IMR-90 (cell line): ENCODE measurements around the gene PBX4. TPM values are rescaled to one million over a fixed set of nuclear protein-coding genes. Genes with fewer than 3 reads are reported as not detected.

Experiments used
- ATAC-seq: fragments of 200-7000 bp; cut with Tn5 transposase; 2 replicates; pipeline ENCODE4 v1.9.1; 2020; ENCODE audit warnings: low read depth, mild to moderate bottlenecking, moderate library complexity
- BruUV-seq: library from RNA; stranded (reverse); fragments of 400-500 nt; replicated peaks from 2 replicates; lab custom pipeline; 2021; lab: Mats Ljungman, UMichigan
- CTCF ChIA-PET: fragments of 300-600 bp; formaldehyde crosslinking; extraction: SDS; loops from one replicate; lab custom pipeline; 2021; ENCODE audit warnings: antibody characterized with exemption; lab: Yijun Ruan, JAX
- POLR2A ChIA-PET: fragments of 300-600 bp; sonication (Branson Sonifier 250); formaldehyde crosslinking; loops from one replicate; lab custom pipeline; 2022; ENCODE audit warnings: antibody characterized with exemption; ENCODE audit not compliant: unreplicated experiment; lab: Charles Lee
- DNase-seq: peaks from one replicate; pipeline ENCODE4 v3.0.0; 2013
- H2AFZ ChIP-seq: replicated peaks from 2 replicates; pipeline ENCODE3; 2013; ENCODE audit warnings: low read length, mild to moderate bottlenecking; ENCODE audit not compliant: poor library complexity
- H2AK5ac ChIP-seq: 2 replicates; pipeline ENCODE4 v1.6.1; 2013; ENCODE audit warnings: low read depth, low read length, inconsistent platforms
- H2AK9ac ChIP-seq: replicated peaks from 2 replicates; pipeline ENCODE3; 2013; ENCODE audit warnings: mild to moderate bottlenecking, low read depth, low read length, moderate library complexity; ENCODE audit not compliant: poor library complexity
- H2BK120ac ChIP-seq: 2 replicates; pipeline ENCODE4 v1.6.1; 2013; ENCODE audit warnings: low read depth, low read length, inconsistent platforms
- H2BK15ac ChIP-seq: 3 replicates; pipeline ENCODE4 v1.6.1; 2013; ENCODE audit warnings: low read depth, low read length, inconsistent platforms
- H2BK20ac ChIP-seq: 2 replicates; pipeline ENCODE4 v1.6.1; 2013; ENCODE audit warnings: low read depth, mild to moderate bottlenecking, inconsistent platforms, low read length, moderate library complexity
- H2BK5ac ChIP-seq: 2 replicates; pipeline ENCODE4 v1.6.1; 2013; ENCODE audit warnings: mild to moderate bottlenecking, low read depth, low read length, inconsistent platforms; ENCODE audit not compliant: poor library complexity, severe bottlenecking
- H3K14ac ChIP-seq: replicated peaks from 2 replicates; pipeline ENCODE4 v1.6.1; 2013; ENCODE audit warnings: low read depth, low read length, inconsistent platforms
- H3K18ac ChIP-seq: 2 replicates; pipeline ENCODE4 v1.6.1; 2013; ENCODE audit warnings: low read depth, low read length, control low read depth
- H3K23ac ChIP-seq: 2 replicates; pipeline ENCODE4 v1.6.1; 2013; ENCODE audit warnings: low read depth, low read length, inconsistent platforms
- H3K27ac ChIP-seq: 2 replicates; pipeline ENCODE4 v1.5.1; 2013; ENCODE audit warnings: mild to moderate bottlenecking, control low read depth, low read length; ENCODE audit not compliant: insufficient read depth
- H3K27me3 ChIP-seq: 2 replicates; pipeline ENCODE4 v1.6.1; 2013; ENCODE audit warnings: low read length; ENCODE audit not compliant: control insufficient read depth, insufficient read depth
- H3K36me3 ChIP-seq: 2 replicates; pipeline ENCODE4 v1.6.1; 2013; ENCODE audit warnings: low read length, mixed read lengths; ENCODE audit not compliant: control insufficient read depth, insufficient read depth
- H3K4ac ChIP-seq: 2 replicates; pipeline ENCODE4 v1.6.1; 2013; ENCODE audit warnings: low read depth, low read length, inconsistent platforms
- H3K4me1 ChIP-seq: 2 replicates; pipeline ENCODE4 v1.6.1; 2013; ENCODE audit warnings: low read length, mixed read lengths; ENCODE audit not compliant: control insufficient read depth, insufficient read depth
- H3K4me2 ChIP-seq: 2 replicates; pipeline ENCODE4 v1.6.1; 2013; ENCODE audit warnings: low read depth, mild to moderate bottlenecking, control low read depth, low read length, moderate library complexity
- H3K4me3 ChIP-seq: 2 replicates; pipeline ENCODE4 v1.5.1; 2013; ENCODE audit warnings: low read depth, mild to moderate bottlenecking, control low read depth, low read length, moderate library complexity; ENCODE audit not compliant: insufficient read depth
- H3K56ac ChIP-seq: 2 replicates; pipeline ENCODE4 v1.6.1; 2013; ENCODE audit warnings: low read length, inconsistent platforms; ENCODE audit not compliant: insufficient read depth; ENCODE audit errors: extremely low read depth
- H3K79me1 ChIP-seq, 2 experiments: 2 replicates each; pipeline ENCODE4 v1.6.1; 2013; ENCODE audit warnings: low read length in 2 of 2, inconsistent platforms in 1 of 2, low read depth in 1 of 2
- H3K9ac ChIP-seq: 2 replicates; pipeline ENCODE4 v1.6.1; 2013; ENCODE audit warnings: low read depth, low read length, control low read depth
- H3K9me1 ChIP-seq: 2 replicates; pipeline ENCODE4 v1.6.1; 2013; ENCODE audit warnings: low read length, inconsistent platforms; ENCODE audit not compliant: insufficient read depth
- H3K9me3 ChIP-seq: 2 replicates; pipeline ENCODE4 v1.6.1; 2013; ENCODE audit warnings: low read length; ENCODE audit not compliant: control insufficient read depth, insufficient read depth
- H4K20me1 ChIP-seq: 2 replicates; pipeline ENCODE4 v1.6.1; 2013; ENCODE audit warnings: low read length, inconsistent platforms; ENCODE audit not compliant: insufficient read depth
- H4K5ac ChIP-seq: 2 replicates; pipeline ENCODE4 v1.6.1; 2013; ENCODE audit warnings: mild to moderate bottlenecking, low read depth, low read length, control low read depth
- H4K8ac ChIP-seq, 2 experiments: 2 replicates each; pipeline ENCODE4 v1.6.1; 2013; ENCODE audit warnings: low read depth in 2 of 2, low read length in 2 of 2, control low read depth in 1 of 2, inconsistent platforms in 1 of 2
- H4K91ac ChIP-seq: 2 replicates; pipeline ENCODE4 v1.6.1; 2013; ENCODE audit warnings: low read depth, low read length, inconsistent platforms; ENCODE audit not compliant: insufficient read depth
- BHLHE40 ChIP-seq: fragments of 150-350 bp; IDR thresholded peaks from 2 replicates; pipeline ENCODE4 v1.6.1; 2016; ENCODE audit warnings: mild to moderate bottlenecking, low read depth, low read length
- CEBPB ChIP-seq: IDR thresholded peaks from 2 replicates; pipeline ENCODE4 v1.6.1; 2012; ENCODE audit warnings: low read depth, low read length, improper control_type of control experiment
- FOS ChIP-seq: fragments of 150-350 bp; IDR thresholded peaks from 2 replicates; pipeline ENCODE4 v1.6.1; 2016; ENCODE audit warnings: low read depth, low read length
- WGBS, 2 experiments: methylation state at CpG; one replicate each; pipeline versions ENCODE4 v1.1.5 to v1.1.7; 2013; ENCODE audit warnings: missing lambda C conversion rate in 2 of 2; ENCODE audit not compliant: insufficient read length in 1 of 2; ENCODE audit errors: extremely low coverage in 2 of 2; 5-methylcytosine and 5-hydroxymethylcytosine counted together
- dilution Hi-C: fragments of 300-500 bp; cut with HindIII; formaldehyde crosslinking; loops from one replicate; pipeline ENCODE4 v1.14.3; 2018; ENCODE audit warnings: low sequenced_read_pairs; ENCODE audit not compliant: unreplicated experiment
- in situ Hi-C: fragments of 300-500 bp; cut with MboI; formaldehyde crosslinking; loops from 3 replicates; pipeline ENCODE4 v1.14.3; 2019; ENCODE audit warnings: low sequenced_read_pairs, inconsistent platforms, mixed read lengths
- intact Hi-C: fragments of 100-400 bp; cut with micrococcal nuclease; formaldehyde crosslinking; loops from 2 replicates; pipeline ENCODE4 v1.10.0; 2022
- polyA plus RNA-seq, 3 experiments: library from polyadenylated mRNA; depleted of rRNA; stranded (reverse); fragments of >200 nt; gene quantifications; 2 replicates each; pipeline ENCODE4 v1.2.3, GENCODE V29; 2012; ENCODE audit warnings: low replicate concordance in 1 of 3
- total RNA-seq: library from RNA; depleted of rRNA; stranded (reverse); fragments of >200 nt; gene quantifications from 2 replicates; pipeline ENCODE4 v1.2.3, GENCODE V29; 2012

The PBX4 gene
- total and polyA plus RNA-seq, 2 of the 4 experiments (the other 2 are of a cell fraction) = 0.90 to 2.9 TPM

GRCh38 chr19:19615086-19615485 is 3.4 kb downstream of the PBX4 start:
- no peak overlapping the region for H4K8ac ChIP-seq

More at GRCh38 chr19:19615086-19615485, 3.4 kb downstream of the PBX4 start:
- Histone ChIP-seq H2BK120ac (no peak overlapping the region), H3K23ac (no peak overlapping the region), H3K56ac (no peak overlapping the region), H3K36me3 (no peaks in the 10 kb centered on the region), H2AK5ac (no peak overlapping the region), H2AFZ (no peak overlapping the region), H3K18ac (no peak overlapping the region), H3K14ac (no peak overlapping the region), H3K9me1 (peaks cover 10% of the 10 kb centered on the region; the same call in 1 of the 2 replicates), H4K20me1 (no peaks in the 10 kb centered on the region), H4K91ac (no peak overlapping the region), H3K4me1 (peaks cover 8% of the 10 kb centered on the region), H2BK20ac (no peak overlapping the region), H3K27me3 (no peaks in the 10 kb centered on the region), H3K79me1 (peaks cover 11 to 15% of the 10 kb centered on the region in 2 experiments; a peak in 3 of 4 replicates), H2BK15ac (no peak overlapping the region), H3K4me3 (no peak overlapping the region), H2AK9ac (no peak overlapping the region), H3K9ac (no peak overlapping the region), H3K9me3 (no peaks in the 10 kb centered on the region), H4K5ac (no peak overlapping the region), H2BK5ac (no peak overlapping the region), H3K27ac (no peak overlapping the region), H3K4ac (no peak overlapping the region), H3K4me2 (no peak overlapping the region)
- DNase-seq (peak; percentile 46), ATAC-seq (no peak)
- no peak for TF ChIP-seq BHLHE40
- TF ChIP-seq FOS = 0 out of 2 replicates have a peak, but pooled peaks have one; percentile 6
- no peak for TF ChIP-seq CEBPB
- in situ Hi-C loops (no loop called here), dilution Hi-C loops (no loop called here), intact Hi-C loops (loop anchor here (5.0 kb wide), 1 partner anchor 48 kb away; no protein-coding TSS in a partner anchor)
- no CpG with 5 or more reads among the region's 3 CpGs for WGBS, 2 experiments
- CTCF ChIA-PET = no interaction called here
- POLR2A ChIA-PET = no interaction called here
- BruUV-seq = no TSS peak
